Non-pigmented ciliary epithelial cell (primary cell): ENCODE results near the gene CCDC157.

ENCODE experiments used
- DNase-seq: peaks from one replicate; pipeline ENCODE4 v3.0.0-alpha.2; 2010; ENCODE audit warnings: low read depth

CCDC157 gene

DNA sequence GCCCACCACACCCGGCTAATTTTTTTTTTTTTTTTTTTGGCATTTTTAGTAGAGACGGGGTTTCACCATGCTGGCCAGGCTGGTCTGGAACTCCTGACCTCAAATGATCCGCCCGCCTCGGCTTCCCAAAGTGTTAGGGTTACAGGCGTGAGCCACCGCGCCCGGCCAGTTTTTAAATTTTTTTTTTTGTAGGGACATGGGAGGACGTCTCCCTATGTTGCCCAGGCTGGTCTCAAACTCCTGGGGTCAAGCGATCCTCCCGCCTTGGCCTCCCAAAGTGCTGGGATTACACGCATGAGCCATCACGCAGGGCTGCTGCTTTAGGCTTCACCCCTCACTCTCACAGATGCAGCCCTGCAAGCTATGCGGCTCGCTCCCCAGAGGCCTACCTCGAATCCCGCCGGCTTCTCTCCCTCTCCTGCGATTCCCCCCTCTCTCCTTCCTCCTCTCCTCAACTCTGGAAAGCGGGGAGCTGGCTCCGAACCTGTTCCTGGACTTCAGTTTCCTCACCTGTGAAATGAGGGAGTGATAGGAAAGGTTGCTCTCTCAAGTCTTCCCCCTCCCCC, 926 bp downstream of the CCDC157 start:
- no peak for DNase-seq

- DNase-seq: no peak
Observed at GRCh38 chr22:30358541-30358940, 1.7 kb downstream of the CCDC157 start.

DNA sequence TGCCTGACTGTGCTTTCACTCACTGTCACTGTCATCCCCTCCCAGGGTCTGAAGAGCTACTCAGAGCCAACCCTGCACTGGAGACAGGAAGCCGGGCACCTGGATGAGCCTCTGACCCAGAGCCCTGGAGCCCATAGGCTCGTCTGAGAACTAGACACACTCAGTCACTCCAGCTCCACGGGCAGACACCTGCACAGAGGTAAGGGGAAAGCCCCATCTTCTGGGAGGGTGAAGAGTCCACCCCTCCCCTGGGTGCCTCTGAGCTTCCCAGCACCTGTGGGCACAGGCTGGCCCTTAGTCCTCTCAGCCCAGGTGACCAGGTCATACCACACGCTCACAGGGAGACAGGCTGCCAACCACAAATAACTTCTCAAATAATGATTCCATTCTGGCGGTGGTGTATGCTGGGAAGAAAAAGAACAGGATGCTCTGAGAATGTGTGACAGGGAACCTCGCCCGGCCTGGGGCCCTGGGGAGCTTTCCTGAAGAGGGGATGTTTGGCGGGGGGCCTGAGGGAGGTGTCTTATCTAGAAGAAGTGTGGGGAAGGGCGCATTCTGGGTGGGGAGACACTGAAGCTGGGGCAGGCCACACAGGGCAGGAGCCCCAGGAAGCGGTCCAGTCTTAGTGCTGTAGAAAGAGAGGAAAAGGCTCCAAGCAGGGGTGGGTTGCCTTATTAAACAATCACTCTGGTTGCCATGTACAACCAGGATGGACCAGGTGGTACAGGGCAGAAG, 5.3 kb downstream of the CCDC157 start:
- no peak for DNase-seq

- no peak for DNase-seq
Observed at GRCh38 chr22:30362651-30363281, 6.0 kb downstream of the CCDC157 start.

DNA sequence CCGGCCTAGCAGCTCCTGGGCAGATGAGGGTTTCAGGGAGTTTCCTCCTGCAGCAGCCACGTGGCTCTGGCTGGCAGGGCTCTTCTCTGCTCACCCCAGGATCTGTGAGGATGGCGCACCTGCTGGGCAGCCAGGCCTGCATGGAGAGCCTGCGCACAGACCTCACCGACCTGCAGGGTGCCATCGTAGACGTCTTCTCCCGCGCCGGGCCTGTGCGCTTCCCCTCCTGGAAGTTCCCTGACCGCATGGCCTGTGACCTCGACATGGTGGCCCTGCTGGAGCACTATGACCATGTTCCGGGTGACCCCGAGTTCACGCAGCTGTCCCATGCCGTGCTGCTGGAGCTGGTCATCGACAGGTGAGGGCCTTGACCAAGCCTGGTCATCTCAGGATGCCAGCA, 9.1 kb downstream of the CCDC157 start:
- DNase-seq: no peak

DNA sequence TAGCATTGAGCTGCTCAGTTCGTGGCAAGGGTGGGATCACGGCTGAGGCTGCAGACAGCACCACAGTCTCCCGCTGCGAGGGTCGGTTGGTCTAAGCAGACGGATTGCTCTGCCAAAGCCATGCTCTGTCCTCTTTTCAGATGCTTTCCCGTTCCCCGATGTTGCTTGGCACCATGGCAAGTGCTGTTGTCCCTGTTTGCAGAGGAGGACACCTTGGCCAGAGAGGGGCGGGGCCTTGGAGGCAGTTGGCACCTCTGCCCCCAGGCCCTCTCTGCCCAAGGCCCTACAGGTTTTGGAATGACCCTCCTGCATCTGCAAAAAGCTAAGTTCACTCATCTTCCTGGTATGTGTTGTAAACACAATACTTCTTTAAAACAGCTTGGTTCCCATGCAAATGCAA, 11.6 kb downstream of the CCDC157 start:
- no peak for DNase-seq

GRCh38 chr22:30370641-30371230, 13.9 kb downstream of the CCDC157 start:
- DNase-seq: no peak

- DNase-seq: no peak
Observed at GRCh38 chr22:30371321-30371720, 14.5 kb downstream of the CCDC157 start.

DNA sequence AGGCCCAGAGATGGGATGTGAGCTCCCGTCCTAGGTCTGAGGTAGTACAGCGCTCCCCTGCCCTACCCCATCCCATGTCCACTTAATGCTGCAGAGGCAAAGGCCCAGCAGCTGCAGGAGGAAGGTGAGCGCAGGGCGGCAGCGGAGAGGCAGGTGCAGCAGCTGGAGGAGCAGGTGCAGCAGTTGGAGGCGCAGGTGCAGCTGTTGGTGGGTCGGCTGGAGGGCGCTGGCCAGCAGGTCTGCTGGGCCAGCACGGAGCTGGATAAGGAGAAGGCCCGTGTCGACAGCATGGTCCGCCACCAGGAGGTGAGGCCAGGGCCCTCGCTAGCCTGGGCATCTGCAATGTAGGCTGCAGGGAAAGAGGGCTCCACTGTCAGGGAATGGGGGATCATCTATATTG, 15.2 kb downstream of the CCDC157 start:
- DNase-seq: no peak

GRCh38 chr22:30372915-30373314, 16.1 kb downstream of the CCDC157 start:
- DNase-seq: no peak

GRCh38 chr22:30373331-30374325, 16.8 kb downstream of the CCDC157 start:
- DNase-seq: no peak

DNA sequence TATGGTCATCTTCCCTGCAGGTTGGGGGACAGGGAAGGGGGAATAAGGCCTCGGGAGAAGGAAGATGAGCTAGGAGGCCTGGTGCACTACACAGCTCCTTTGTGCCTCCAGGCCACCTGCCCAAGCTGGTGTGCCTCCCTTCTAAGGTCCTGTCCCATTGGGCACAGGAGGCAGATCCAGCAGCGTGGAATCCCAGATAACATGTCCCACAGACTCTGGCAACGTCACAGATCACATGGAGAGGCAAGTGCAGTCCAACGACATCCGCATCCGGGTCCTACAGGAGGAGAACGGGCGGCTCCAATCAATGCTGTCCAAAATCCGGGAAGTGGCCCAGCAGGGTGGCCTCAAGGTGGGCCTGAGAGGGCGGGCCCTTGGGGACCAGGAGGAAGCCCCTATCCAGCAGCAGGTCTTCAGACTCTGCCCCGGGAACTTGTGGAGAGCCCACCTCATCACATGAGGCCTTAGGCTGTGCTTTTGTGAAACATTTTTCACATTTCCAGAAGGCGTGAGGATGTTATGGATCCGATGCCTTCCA, 18.6 kb downstream of the CCDC157 start:
- DNase-seq: no peak

GRCh38 chr22:30380011-30380410, 23.2 kb downstream of the CCDC157 start:
- no peak for DNase-seq

DNA sequence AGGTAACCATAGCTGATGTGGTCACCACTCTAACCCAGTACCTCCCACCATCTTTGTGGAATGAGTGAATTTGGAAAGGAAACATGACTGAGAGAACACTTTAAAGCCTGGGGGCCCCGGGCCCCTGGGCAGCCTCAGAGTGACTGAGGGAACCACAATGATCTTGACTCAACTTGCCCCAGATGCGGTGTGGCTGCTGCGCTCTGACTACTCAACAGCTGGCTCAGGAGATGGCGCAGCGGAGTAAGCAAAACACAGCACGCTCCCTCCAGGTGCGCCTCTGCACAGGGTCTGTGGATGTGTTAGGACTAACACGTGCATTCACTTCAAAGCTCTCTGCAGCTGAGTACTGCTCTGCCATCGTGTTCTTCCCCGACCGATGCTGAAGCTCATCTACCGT, 24.5 kb downstream of the CCDC157 start:
- no peak for DNase-seq

- no peak for DNase-seq
Observed at GRCh38 chr22:30382340-30382739, 25.5 kb downstream of the CCDC157 start.

DNA sequence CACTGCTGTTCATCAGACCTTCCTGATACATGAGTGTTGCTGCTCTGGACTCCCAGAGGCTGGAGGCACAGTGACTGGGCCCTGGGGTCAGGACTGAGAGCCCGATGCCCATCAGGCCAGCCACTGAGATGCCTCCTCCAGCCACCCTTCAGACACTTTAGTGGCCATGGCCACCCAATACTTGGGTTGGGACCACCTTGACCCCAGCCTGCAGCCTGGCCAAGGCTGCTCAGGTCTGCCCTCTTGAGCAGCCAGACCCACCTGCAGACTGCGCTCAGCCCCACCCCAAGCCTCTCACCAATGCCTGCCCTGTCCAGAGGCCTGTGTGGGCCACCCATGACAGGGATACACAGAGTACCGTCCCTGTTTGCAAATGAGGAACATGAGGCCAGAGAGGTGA, 26.3 kb downstream of the CCDC157 start:
- DNase-seq: no peak

DNA sequence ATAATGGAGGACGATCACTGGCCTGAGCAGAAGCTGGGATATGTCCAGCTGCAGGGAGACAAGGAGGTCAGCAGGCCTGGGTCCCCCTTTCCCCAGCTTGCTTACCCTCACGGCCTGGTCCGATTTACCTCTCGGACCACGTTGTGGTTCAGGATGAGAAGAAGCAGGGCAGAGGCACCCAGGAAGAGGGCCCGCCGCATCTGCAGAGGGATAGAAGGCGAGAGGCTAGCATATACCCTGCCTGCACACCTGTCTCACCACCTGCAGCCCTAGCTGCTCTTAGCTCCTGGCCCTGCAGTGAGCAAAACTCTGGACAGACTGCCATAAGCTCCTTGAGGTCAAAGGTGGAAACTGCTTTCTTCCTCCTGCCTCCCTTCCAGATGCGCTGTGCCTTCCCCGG, 29.1 kb downstream of the CCDC157 start:
- DNase-seq: no peak

GRCh38 chr22:30386608-30386959, 29.8 kb downstream of the CCDC157 start:
- DNase-seq: no peak

DNA sequence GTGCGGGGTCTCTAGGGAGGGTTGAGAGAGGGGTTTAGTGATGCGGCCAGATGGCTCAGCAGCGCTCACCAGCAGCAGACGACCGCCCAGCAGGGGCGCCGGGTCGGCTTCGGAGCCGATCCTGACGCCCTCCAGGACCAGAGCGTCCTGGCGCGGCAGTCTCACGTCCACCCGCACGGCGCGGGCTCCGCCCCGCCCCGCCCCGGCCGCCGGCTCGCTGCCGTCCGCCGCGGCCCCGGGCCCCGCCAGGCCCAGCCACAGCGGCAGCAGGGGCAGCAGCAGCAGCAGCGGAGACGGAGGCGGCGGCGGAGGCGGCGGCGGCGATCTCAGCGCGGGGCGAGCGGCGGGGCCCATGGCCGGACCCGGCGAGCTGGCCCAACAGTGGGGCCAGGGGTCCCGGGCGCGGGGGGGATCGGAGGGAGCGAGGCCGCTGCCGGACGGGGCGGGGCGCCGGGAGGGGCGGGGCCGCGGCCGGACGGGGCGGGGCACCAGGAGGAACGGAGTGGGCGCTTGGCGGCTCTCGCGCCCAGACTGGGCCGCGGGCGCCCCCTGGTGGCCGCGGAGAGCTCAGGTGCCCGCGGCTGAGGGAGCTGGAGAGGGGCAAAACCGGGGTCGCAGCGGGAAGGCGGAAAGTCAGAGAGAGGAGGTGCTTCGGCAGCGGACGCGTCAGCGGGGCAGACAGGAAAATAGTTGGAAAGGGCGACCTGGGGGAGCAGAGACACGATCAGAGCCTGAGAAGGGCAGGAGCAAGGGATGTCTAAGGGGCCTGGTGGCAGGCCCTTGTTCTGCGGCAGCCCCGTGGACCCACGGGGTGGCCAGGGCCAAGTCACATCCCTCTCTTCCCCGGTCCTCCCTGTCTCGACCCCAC, 30.4 kb downstream of the CCDC157 start, which contains the start of gene RNF215:
TSS of gene RNF215 (minus strand) at position 452 of the 868 bp plus-strand sequence. CDS start at position 354, 98 bp downstream.
- DNase-seq: no peak

GRCh38 chr22:30390974-30391691, 34.3 kb downstream of the CCDC157 start:
- no peak for DNase-seq
